ENCODE data around the gene CDC6.

CDC6 gene

DNA sequence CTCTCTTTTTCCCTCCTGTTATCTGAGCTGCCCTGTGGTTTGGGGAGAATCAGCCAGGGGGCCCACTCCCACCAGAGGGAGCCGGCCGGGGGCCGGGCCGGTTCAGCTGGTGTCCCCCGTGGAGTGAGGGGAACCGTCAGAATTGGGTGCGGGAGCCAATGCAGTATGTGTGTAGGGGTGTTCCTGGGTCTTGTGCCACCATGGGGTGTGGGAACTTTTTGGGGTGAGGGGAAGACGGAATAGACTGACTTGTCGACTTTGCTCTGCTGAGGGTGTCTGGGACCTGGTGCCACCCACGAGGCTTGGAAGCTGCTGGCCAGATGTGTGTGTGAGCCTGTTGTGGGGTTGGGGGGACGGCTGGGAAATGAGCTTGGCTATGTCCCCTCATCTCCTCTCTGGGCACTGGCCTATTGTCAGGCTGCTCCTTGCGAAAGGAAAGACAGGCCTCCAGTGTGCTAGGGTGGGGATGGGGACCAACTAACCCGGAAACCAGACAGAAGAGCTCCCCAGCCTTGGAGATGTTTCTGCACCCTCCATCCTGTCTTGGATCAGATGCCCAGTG lies 31.2 kb downstream of the CDC6 start:
- peaks cover 68% of the 10 kb centered on the region for H3K4me1 ChIP-seq (ENCODE audit: control insufficient read depth, insufficient read depth, low read length)
- H3K36me3 ChIP-seq (ENCODE audit: control insufficient read depth, insufficient read depth, low read length, severe bottlenecking), result no peaks in the 10 kb centered on the region
- peak overlapping the region; percentile 91 for H3K9ac ChIP-seq (ENCODE audit: low read length)
- no peaks in the 10 kb centered on the region for H3K27me3 ChIP-seq (replicated peaks; ENCODE audit: control insufficient read depth, insufficient read depth, low read length)
- no peaks in the 10 kb centered on the region for H3K9me3 ChIP-seq (ENCODE audit: control insufficient read depth, low read length)
- no peak for DNase-seq (ENCODE audit: low read depth)
- peak overlapping the region; percentile 94 for H3K4me3 ChIP-seq (ENCODE audit: low read length)

GRCh38 chr17:40319651-40320540 lies 32.2 kb downstream of the CDC6 start:
- DNase-seq (ENCODE audit: low read depth), result no peak
- Histone ChIP-seq H3K27me3 (replicated peaks; ENCODE audit: control insufficient read depth, insufficient read depth, low read length) (no peaks in the 10 kb centered on the region), H3K36me3 (ENCODE audit: control insufficient read depth, insufficient read depth, low read length, severe bottlenecking) (no peaks in the 10 kb centered on the region), H3K4me1 (ENCODE audit: control insufficient read depth, insufficient read depth, low read length) (peaks cover 70% of the 10 kb centered on the region), H3K9me3 (ENCODE audit: control insufficient read depth, low read length) (no peaks in the 10 kb centered on the region), H3K4me3 (ENCODE audit: low read length) (peak overlapping the region; percentile 94), H3K9ac (ENCODE audit: low read length) (peak overlapping the region; percentile 91)

DNA sequence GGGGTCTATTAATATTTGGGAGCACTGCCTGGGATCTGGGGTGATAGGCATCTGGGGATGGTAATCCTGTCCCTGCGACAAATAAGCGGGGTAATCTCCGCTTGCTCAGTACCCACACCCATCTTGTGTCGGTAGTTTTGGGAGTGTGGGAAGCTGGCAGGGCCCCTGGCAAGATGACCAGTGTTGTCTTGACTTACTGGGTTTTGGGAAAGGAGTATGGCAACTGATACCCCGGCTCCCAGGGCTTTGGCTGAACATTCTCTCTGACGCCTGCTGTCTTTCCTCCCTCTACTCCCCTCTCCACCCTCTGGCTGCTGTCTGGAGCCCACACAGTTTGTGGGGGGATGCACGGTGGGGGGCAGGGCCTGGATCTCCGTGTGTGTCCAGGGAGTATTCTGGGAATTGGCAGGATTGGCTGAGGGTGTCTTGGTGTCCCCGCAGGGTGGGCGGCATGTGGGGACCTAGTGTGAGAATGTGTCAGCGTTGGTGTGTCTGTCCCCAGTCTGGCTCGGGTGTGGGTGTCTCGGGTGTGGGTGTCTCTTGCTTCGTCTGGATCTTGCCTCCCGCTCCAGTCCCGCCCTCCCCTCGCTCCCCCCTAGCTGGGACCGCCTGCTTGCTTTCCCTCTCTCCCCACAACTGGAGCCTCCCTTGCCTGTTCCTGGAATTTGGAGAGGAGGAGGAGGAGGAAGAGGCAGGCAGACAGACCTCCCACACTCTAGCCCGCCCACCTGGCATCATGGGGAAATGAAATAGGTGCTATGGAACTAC lies 33.3 kb downstream of the CDC6 start:
- Histone ChIP-seq H3K4me3 (ENCODE audit: low read length) (peak overlapping the region; percentile 94), H3K9ac (ENCODE audit: low read length) (peak overlapping the region; percentile 91), H3K4me1 (ENCODE audit: control insufficient read depth, insufficient read depth, low read length) (peaks cover 76% of the 10 kb centered on the region), H3K27me3 (replicated peaks; ENCODE audit: control insufficient read depth, insufficient read depth, low read length) (no peaks in the 10 kb centered on the region), H3K9me3 (ENCODE audit: control insufficient read depth, low read length) (no peaks in the 10 kb centered on the region), H3K36me3 (ENCODE audit: control insufficient read depth, insufficient read depth, low read length, severe bottlenecking) (no peaks in the 10 kb centered on the region)
- no peak for DNase-seq (ENCODE audit: low read depth)

GRCh38 chr17:40321524-40321929 lies 33.8 kb downstream of the CDC6 start:
- H3K9ac ChIP-seq (ENCODE audit: low read length), result peak overlapping the region; percentile 91
- no peaks in the 10 kb centered on the region for H3K9me3 ChIP-seq (ENCODE audit: control insufficient read depth, low read length)
- H3K36me3 ChIP-seq (ENCODE audit: control insufficient read depth, insufficient read depth, low read length, severe bottlenecking), result no peaks in the 10 kb centered on the region
- H3K4me1 ChIP-seq (ENCODE audit: control insufficient read depth, insufficient read depth, low read length), result peaks cover 76% of the 10 kb centered on the region
- H3K4me3 ChIP-seq (ENCODE audit: low read length), result peak overlapping the region; percentile 71
- no peaks in the 10 kb centered on the region for H3K27me3 ChIP-seq (replicated peaks; ENCODE audit: control insufficient read depth, insufficient read depth, low read length)
- no peak for DNase-seq (ENCODE audit: low read depth)

- peak overlapping the region; percentile 91 for H3K9ac ChIP-seq (ENCODE audit: low read length)
- peaks cover 76% of the 10 kb centered on the region for H3K4me1 ChIP-seq (ENCODE audit: control insufficient read depth, insufficient read depth, low read length)
- peak overlapping the region; percentile 71 for H3K4me3 ChIP-seq (ENCODE audit: low read length)
- H3K9me3 ChIP-seq (ENCODE audit: control insufficient read depth, low read length), result no peaks in the 10 kb centered on the region
- H3K36me3 ChIP-seq (ENCODE audit: control insufficient read depth, insufficient read depth, low read length, severe bottlenecking), result no peaks in the 10 kb centered on the region
- DNase-seq (ENCODE audit: low read depth), result no peak
- no peaks in the 10 kb centered on the region for H3K27me3 ChIP-seq (replicated peaks; ENCODE audit: control insufficient read depth, insufficient read depth, low read length)
These were observed 34.3 kb downstream of the CDC6 start for GRCh38 chr17:40321961-40322357.

DNA sequence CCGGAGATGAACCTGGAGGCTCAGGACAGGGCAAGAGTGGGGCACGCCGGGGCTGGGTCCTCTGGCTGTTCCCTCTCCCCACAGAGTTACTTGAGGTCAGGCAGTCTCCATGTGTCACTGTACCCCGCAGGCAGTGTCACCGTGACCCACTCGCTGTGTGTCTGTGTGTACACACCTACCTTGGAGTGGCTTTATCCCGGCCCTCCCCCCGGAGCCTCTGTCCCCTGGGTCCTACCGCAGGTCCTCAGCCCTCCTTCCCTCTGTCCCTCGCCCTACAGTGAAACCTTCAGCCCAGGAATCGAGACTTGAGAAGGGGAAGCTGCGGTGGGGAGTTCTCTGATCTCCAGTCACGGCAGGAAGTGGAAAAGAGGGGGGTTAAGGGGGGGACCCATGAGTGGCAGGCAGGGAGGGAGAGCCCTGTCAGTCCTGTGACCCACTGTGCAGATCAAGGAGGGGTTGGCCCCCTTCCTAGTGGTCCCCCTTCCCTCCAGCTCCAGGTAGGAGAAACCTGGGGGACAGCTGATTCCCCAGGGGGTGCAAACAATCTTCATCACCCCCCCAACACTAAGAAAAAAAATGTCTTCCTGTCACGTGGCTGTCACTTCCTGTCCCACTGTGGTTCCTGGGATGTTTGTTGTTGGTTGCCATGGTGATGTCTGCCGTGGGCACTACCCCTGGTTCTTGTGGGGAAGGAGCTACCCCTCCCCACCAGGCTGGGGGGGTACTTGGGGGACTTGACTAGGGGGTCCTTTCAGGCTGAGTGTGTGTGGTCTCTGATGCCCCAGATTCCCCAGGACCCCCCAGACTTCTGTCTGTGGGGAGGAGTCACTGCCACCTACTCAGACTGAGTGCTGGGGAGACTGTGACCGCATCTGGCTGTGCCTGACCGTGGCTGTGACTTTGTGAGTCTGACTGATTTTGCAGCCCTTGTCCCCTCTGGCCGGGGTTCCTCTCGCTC lies 35.0 kb downstream of the CDC6 start:
- peak; percentile 67 for DNase-seq (ENCODE audit: low read depth)
- Histone ChIP-seq H3K9me3 (ENCODE audit: control insufficient read depth, low read length) (no peaks in the 10 kb centered on the region), H3K9ac (ENCODE audit: low read length) (peak overlapping the region; percentile 91), H3K4me3 (ENCODE audit: low read length) (peak overlapping the region; percentile 71), H3K27me3 (replicated peaks; ENCODE audit: control insufficient read depth, insufficient read depth, low read length) (no peaks in the 10 kb centered on the region), H3K4me1 (ENCODE audit: control insufficient read depth, insufficient read depth, low read length) (peaks cover 76% of the 10 kb centered on the region), H3K36me3 (ENCODE audit: control insufficient read depth, insufficient read depth, low read length, severe bottlenecking) (no peaks in the 10 kb centered on the region)

- peaks cover 84% of the 10 kb centered on the region for H3K4me1 ChIP-seq (ENCODE audit: control insufficient read depth, insufficient read depth, low read length)
- H3K9ac ChIP-seq (ENCODE audit: low read length), result peak overlapping the region; percentile 91
- H3K9me3 ChIP-seq (ENCODE audit: control insufficient read depth, low read length), result no peaks in the 10 kb centered on the region
- H3K36me3 ChIP-seq (ENCODE audit: control insufficient read depth, insufficient read depth, low read length, severe bottlenecking), result no peaks in the 10 kb centered on the region
- no peak for DNase-seq (ENCODE audit: low read depth)
- H3K4me3 ChIP-seq (ENCODE audit: low read length), result peak overlapping the region; percentile 71
- H3K27me3 ChIP-seq (replicated peaks; ENCODE audit: control insufficient read depth, insufficient read depth, low read length), result no peaks in the 10 kb centered on the region
These were observed 36.0 kb downstream of the CDC6 start for GRCh38 chr17:40323391-40324381.

- H3K4me1 ChIP-seq (ENCODE audit: control insufficient read depth, insufficient read depth, low read length), result peaks cover 89% of the 10 kb centered on the region
These were observed 37.7 kb downstream of the CDC6 start for GRCh38 chr17:40325156-40326013.

DNA sequence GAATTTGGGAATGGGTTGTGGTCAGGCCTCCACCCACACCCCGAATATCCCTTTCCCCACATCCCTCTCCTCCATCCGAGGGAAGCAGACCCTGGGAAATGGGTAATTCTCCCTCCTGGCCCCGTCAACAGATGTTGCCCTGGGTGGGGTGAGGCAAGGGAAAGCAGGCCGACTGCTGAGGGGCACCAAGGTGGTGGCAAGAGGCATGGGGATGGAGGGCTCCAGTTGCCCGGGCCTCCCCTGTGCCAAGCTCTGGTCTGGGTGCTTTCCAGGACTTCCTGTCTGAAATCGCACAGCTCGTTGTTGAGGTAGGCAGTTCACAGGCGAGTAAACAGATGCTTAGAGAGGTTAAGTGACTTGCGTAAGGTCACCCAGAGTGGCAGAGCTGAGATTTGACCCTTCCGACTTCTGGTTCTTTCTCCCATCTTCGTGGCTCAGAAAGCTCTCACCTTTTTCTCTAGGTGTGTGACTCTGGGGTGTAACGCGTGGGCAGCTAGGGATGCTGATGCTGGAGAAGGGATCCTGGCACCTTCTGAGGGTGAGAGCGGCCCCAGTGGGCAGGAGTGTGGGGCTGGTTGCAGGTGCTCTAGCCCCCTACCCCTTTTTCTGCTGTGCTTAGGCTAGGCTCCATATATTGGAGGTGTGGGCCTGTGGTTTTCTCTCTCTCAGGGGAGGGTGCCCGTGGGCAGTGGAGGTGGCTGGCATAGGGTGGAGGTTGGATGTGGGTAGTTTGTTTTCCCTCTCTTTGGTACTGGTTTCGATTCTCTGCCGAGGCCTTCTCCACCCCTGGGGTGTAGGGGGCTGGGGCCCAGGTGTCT lies 38.5 kb downstream of the CDC6 start:
- no peak for DNase-seq (ENCODE audit: low read depth)

More at GRCh38 chr17:40325156-40326013, 37.7 kb downstream of the CDC6 start:
- Histone ChIP-seq H3K36me3 (ENCODE audit: control insufficient read depth, insufficient read depth, low read length, severe bottlenecking) (no peaks in the 10 kb centered on the region), H3K9ac (ENCODE audit: low read length) (no peak overlapping the region), H3K27me3 (replicated peaks; ENCODE audit: control insufficient read depth, insufficient read depth, low read length) (no peaks in the 10 kb centered on the region), H3K9me3 (ENCODE audit: control insufficient read depth, low read length) (no peaks in the 10 kb centered on the region), H3K4me3 (ENCODE audit: low read length) (no peak overlapping the region)
- DNase-seq (ENCODE audit: low read depth), result no peak

More for the DNA sequence above, 38.5 kb downstream of the CDC6 start:
- H3K9ac ChIP-seq (ENCODE audit: low read length), result peak overlapping the region; percentile 2
- H3K9me3 ChIP-seq (ENCODE audit: control insufficient read depth, low read length), result no peaks in the 10 kb centered on the region
- H3K4me1 ChIP-seq (ENCODE audit: control insufficient read depth, insufficient read depth, low read length), result peaks cover 89% of the 10 kb centered on the region
- peak overlapping the region; percentile 15 for H3K4me3 ChIP-seq (ENCODE audit: low read length)
- no peaks in the 10 kb centered on the region for H3K27me3 ChIP-seq (replicated peaks; ENCODE audit: control insufficient read depth, insufficient read depth, low read length)
- peaks cover 6% of the 10 kb centered on the region for H3K36me3 ChIP-seq (ENCODE audit: control insufficient read depth, insufficient read depth, low read length, severe bottlenecking)
